HL-60 (cell line): ENCODE results near the gene COQ5.

ENCODE experiments used
- GABPA ChIP-seq: IDR thresholded peaks from 2 replicates; pipeline ENCODE4 v1.6.1; 2012; ENCODE audit warnings: low read depth
- POLR2AphosphoS5 ChIP-seq: IDR thresholded peaks from 2 replicates; pipeline ENCODE4 v1.6.1; 2012; ENCODE audit warnings: low read depth
- SPI1 ChIP-seq: IDR thresholded peaks from 2 replicates; pipeline ENCODE4 v1.6.1; 2012; ENCODE audit warnings: low read depth, mild to moderate bottlenecking, borderline replicate concordance
- TF ChIP-seq, protein P1 (sequence below): IDR thresholded peaks from one replicate; pipeline ENCODE4 v1.5.1; 2011; ENCODE audit warnings: low read length, control low read depth, inconsistent platforms; ENCODE audit not compliant: insufficient read depth
- TF ChIP-seq, protein P2 (sequence below): IDR thresholded peaks from 2 replicates; pipeline ENCODE4 v1.6.1; 2012; ENCODE audit warnings: low read depth; ENCODE audit not compliant: insufficient replicate concordance

DNA sequence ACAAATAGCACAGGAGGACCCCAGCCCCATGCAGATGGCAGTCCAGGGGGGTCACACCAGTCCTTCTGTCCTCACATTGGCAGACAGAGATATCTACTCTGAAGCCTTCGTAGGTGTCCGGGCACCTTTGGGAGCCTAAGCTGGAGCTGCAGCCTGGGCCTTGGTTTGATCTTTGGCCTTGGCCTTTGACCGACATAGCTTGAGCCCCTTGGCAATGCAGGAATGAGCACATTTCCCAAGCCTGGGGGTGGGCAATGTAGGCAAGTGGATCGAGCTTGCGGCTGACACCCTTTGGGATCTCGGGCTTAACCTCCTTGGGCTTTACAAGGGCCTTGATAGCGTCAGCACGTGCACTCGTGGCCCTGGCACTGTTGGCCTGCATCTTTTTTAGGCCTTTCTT is 6.4 kb downstream of the COQ5 start:
- no peak for TF ChIP-seq POLR2AphosphoS5
- TF ChIP-seq, protein P1, sequence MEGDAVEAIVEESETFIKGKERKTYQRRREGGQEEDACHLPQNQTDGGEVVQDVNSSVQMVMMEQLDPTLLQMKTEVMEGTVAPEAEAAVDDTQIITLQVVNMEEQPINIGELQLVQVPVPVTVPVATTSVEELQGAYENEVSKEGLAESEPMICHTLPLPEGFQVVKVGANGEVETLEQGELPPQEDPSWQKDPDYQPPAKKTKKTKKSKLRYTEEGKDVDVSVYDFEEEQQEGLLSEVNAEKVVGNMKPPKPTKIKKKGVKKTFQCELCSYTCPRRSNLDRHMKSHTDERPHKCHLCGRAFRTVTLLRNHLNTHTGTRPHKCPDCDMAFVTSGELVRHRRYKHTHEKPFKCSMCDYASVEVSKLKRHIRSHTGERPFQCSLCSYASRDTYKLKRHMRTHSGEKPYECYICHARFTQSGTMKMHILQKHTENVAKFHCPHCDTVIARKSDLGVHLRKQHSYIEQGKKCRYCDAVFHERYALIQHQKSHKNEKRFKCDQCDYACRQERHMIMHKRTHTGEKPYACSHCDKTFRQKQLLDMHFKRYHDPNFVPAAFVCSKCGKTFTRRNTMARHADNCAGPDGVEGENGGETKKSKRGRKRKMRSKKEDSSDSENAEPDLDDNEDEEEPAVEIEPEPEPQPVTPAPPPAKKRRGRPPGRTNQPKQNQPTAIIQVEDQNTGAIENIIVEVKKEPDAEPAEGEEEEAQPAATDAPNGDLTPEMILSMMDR: no peak
- no peak for TF ChIP-seq GABPA
- no peak for TF ChIP-seq SPI1
- TF ChIP-seq, protein P2, sequence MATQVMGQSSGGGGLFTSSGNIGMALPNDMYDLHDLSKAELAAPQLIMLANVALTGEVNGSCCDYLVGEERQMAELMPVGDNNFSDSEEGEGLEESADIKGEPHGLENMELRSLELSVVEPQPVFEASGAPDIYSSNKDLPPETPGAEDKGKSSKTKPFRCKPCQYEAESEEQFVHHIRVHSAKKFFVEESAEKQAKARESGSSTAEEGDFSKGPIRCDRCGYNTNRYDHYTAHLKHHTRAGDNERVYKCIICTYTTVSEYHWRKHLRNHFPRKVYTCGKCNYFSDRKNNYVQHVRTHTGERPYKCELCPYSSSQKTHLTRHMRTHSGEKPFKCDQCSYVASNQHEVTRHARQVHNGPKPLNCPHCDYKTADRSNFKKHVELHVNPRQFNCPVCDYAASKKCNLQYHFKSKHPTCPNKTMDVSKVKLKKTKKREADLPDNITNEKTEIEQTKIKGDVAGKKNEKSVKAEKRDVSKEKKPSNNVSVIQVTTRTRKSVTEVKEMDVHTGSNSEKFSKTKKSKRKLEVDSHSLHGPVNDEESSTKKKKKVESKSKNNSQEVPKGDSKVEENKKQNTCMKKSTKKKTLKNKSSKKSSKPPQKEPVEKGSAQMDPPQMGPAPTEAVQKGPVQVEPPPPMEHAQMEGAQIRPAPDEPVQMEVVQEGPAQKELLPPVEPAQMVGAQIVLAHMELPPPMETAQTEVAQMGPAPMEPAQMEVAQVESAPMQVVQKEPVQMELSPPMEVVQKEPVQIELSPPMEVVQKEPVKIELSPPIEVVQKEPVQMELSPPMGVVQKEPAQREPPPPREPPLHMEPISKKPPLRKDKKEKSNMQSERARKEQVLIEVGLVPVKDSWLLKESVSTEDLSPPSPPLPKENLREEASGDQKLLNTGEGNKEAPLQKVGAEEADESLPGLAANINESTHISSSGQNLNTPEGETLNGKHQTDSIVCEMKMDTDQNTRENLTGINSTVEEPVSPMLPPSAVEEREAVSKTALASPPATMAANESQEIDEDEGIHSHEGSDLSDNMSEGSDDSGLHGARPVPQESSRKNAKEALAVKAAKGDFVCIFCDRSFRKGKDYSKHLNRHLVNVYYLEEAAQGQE: no peak
